ENCODE data around the gene OCIAD1.

OCIAD1 gene

GRCh38 chr4:48906206-48907173 is 75.6 kb downstream of the OCIAD1 start, which contains the start of gene OCIAD2:
Gene OCIAD2 (minus strand): TSS chr4:48906774. CDS start chr4:48904549, 2,225 bp downstream.
- H3K4me1 ChIP-seq = peaks cover 5% of the 10 kb centered on the region
- in situ Hi-C loops (cut with MboI; ENCODE audit: low sequenced_read_pairs) = no loop called here
- H3K9me3 ChIP-seq = no peaks in the 10 kb centered on the region
- peaks cover 8% of the 10 kb centered on the region; the same call in 1 of the 2 replicates for H3K36me3 ChIP-seq (replicated peaks)
- peak; percentile 41 to 82 for DNase-seq (ENCODE audit: low spot score in 2 of 2)
- no peaks in the 10 kb centered on the region for H3K27me3 ChIP-seq (ENCODE audit: low read depth)
- peak within 1 kb of the TSS; percentile 52 for H3K4me3 ChIP-seq

- Histone ChIP-seq H3K4me1 (peaks cover 5% of the 10 kb centered on the region), H3K4me3 (no peak overlapping the region), H3K27me3 (ENCODE audit: low read depth) (no peaks in the 10 kb centered on the region), H3K9me3 (no peaks in the 10 kb centered on the region), H3K36me3 (replicated peaks) (peaks cover 3% of the 10 kb centered on the region; the same call in 1 of the 2 replicates)
- in situ Hi-C loops (cut with MboI; ENCODE audit: low sequenced_read_pairs) = no loop called here
- DNase-seq (ENCODE audit: low spot score in 2 of 2) = no peak
Observed at GRCh38 chr4:48907706-48908477, 77.0 kb downstream of the OCIAD1 start.

- DNase-seq (ENCODE audit: low spot score in 2 of 2) = no peak
- Histone ChIP-seq H3K4me1 (peaks cover 5% of the 10 kb centered on the region), H3K27me3 (ENCODE audit: low read depth) (no peaks in the 10 kb centered on the region), H3K36me3 (replicated peaks) (no peaks in the 10 kb centered on the region; the same call in 1 of the 2 replicates), H3K9me3 (no peaks in the 10 kb centered on the region), H3K4me3 (no peak overlapping the region)
- in situ Hi-C loops (cut with MboI; ENCODE audit: low sequenced_read_pairs) = no loop called here
Observed at GRCh38 chr4:48908687-48909086, 77.8 kb downstream of the OCIAD1 start.

GRCh38 chr4:48909697-48910096 is 78.8 kb downstream of the OCIAD1 start:
- no peaks in the 10 kb centered on the region for H3K27me3 ChIP-seq (ENCODE audit: low read depth)
- peaks cover 5% of the 10 kb centered on the region for H3K4me1 ChIP-seq
- no peak for DNase-seq (ENCODE audit: low spot score in 2 of 2)
- in situ Hi-C loops (cut with MboI; ENCODE audit: low sequenced_read_pairs) = no loop called here
- H3K4me3 ChIP-seq = no peak overlapping the region
- H3K36me3 ChIP-seq (replicated peaks) = no peaks in the 10 kb centered on the region; the same call in 1 of the 2 replicates
- H3K9me3 ChIP-seq = no peaks in the 10 kb centered on the region

- H3K4me3 ChIP-seq = no peak overlapping the region
- H3K36me3 ChIP-seq (replicated peaks) = no peaks in the 10 kb centered on the region
- in situ Hi-C loops (cut with MboI; ENCODE audit: low sequenced_read_pairs) = no loop called here
- DNase-seq (ENCODE audit: low spot score in 2 of 2) = no peak
- peaks cover 5% of the 10 kb centered on the region for H3K4me1 ChIP-seq
- no peaks in the 10 kb centered on the region for H3K27me3 ChIP-seq (ENCODE audit: low read depth)
- H3K9me3 ChIP-seq = no peaks in the 10 kb centered on the region
Observed at GRCh38 chr4:48910511-48910910, 79.6 kb downstream of the OCIAD1 start.
